Upper lobe of left lung (tissue), 6 donors: ENCODE data around the gene DAPK1. TPM values are rescaled to one million over a fixed set of nuclear protein-coding genes. Genes with fewer than 3 reads are reported as not detected.

Experiments used
- ATAC-seq, 2 donors: fragments of 200-7000 bp; cut with Tn5 transposase; one replicate each; pipeline ENCODE4 v1.9.1; 2022; ENCODE audit warnings: mild to moderate bottlenecking in 2 of 2, moderate library complexity in 2 of 2; ENCODE audit not compliant: low FRiP score in 2 of 2
- DNase-seq, 2 donors: peaks; one replicate each; pipeline ENCODE4 v3.0.0-alpha.2; 2019 to 2020
- H3K27ac ChIP-seq, 4 donors: fragments of 200-600 bp; sonication (generic); one replicate each; pipeline ENCODE4 v1.5.1; 2016 to 2019
- H3K27me3 ChIP-seq, 4 donors: fragments of 200-600 bp; sonication (generic); one replicate each; pipeline ENCODE4 v1.5.1; 2017 to 2019
- H3K36me3 ChIP-seq, 4 donors: fragments of 200-600 bp; sonication (generic); one replicate each; pipeline ENCODE4 v1.5.1; 2016 to 2019
- H3K4me1 ChIP-seq, 4 donors: fragments of 200-600 bp; sonication (generic); one replicate each; pipeline ENCODE4 v1.5.1; 2018 to 2019
- H3K4me3 ChIP-seq, 4 donors: fragments of 200-600 bp; sonication (generic); one replicate each; pipeline ENCODE4 v1.5.1; 2017 to 2019; ENCODE audit warnings: mild to moderate bottlenecking in 2 of 4, moderate library complexity in 1 of 4
- H3K9me3 ChIP-seq, 4 donors: fragments of 200-600 bp; sonication (generic); one replicate each; pipeline ENCODE4 v1.5.1; 2018 to 2019
- CTCF ChIP-seq, 6 experiments: fragments of 450-650 bp in 4 of 6; fragments of 200-600 bp in 2 of 6; sonication (generic) in 2 of 6; IDR thresholded peaks; one replicate each; pipeline ENCODE4 v1.5.1; 2016 to 2019; ENCODE audit warnings: antibody characterized with exemption in 6 of 6
- EP300 ChIP-seq, 4 donors: sonication (generic); formaldehyde crosslinking; IDR thresholded peaks; one replicate each; pipeline ENCODE4 v1.5.1; 2017; ENCODE audit warnings: antibody characterized with exemption in 4 of 4, control low read depth in 2 of 4
- POLR2A ChIP-seq, 4 donors: fragments of 450-650 bp; IDR thresholded peaks; one replicate each; pipeline ENCODE4 v1.5.1; 2016 to 2017; ENCODE audit warnings: antibody characterized with exemption in 4 of 4, mild to moderate bottlenecking in 2 of 4
- POLR2AphosphoS5 ChIP-seq, 2 donors: sonication (generic); formaldehyde crosslinking; IDR thresholded peaks; one replicate each; pipeline ENCODE4 v1.5.1; 2017; ENCODE audit warnings: antibody characterized with exemption in 2 of 2
- WGBS, 2 donors: methylation state at CpG; one replicate each; pipeline ENCODE4 v1.1.5; 2017 to 2018; 5-methylcytosine and 5-hydroxymethylcytosine counted together
- total RNA-seq, 6 donors: library from RNA; depleted of rRNA in 4 of 6; stranded (reverse); fragments of >200 nt in 4 of 6; gene quantifications; one replicate each; pipeline versions ENCODE4 v1.1.0 to v1.2.1, GENCODE V29; 2016 to 2021
- donor health status: DM: no; HTN: no; CAD: no; lungs with moderate emphysema.
- donor health status: DM: no; HTN: yes; CAD: no; lungs with severe emphysema.

Gene DAPK1
- total RNA-seq, 6 donors from 2014 or later = 125 to 334 (median 213) TPM

- H3K4me1 ChIP-seq = peaks cover 10 to 14% (median 12%) of the 10 kb centered on the region in 4 donors
- TF ChIP-seq POLR2A (IDR thresholded peaks at IDR 0.05) (no peak), EP300 (IDR thresholded peaks at IDR 0.05) (no peak), CTCF (IDR thresholded peaks at IDR 0.05) (no peak), POLR2AphosphoS5 (IDR thresholded peaks at IDR 0.05) (no peak)
- ATAC-seq (no peak), DNase-seq (no peak)
- 64 to 71% methylated on average over 4 of the region's 4 CpGs for WGBS, 2 donors
- H3K27me3 ChIP-seq = no peaks in the 10 kb centered on the region
- peak overlapping the region in 3 of 4 donors; percentile 4 to 64 (median 30) for H3K27ac ChIP-seq
- H3K9me3 ChIP-seq = no peaks in the 10 kb centered on the region
- H3K36me3 ChIP-seq = peaks cover 11 to 32% (median 19%) of the 10 kb centered on the region in 4 donors
- H3K4me3 ChIP-seq = no peak overlapping the region
These were observed 187.8 kb downstream of the DAPK1 start for GRCh38 chr9:87685441-87685840.

- DNase-seq (peak in 1 of 2 donors; percentile 49), ATAC-seq (peak; percentile 64 to 82)
- 54 to 59% methylated on average over 12 to 14 of the region's 14 CpGs for WGBS, 2 donors
- Histone ChIP-seq H3K9me3 (no peaks in the 10 kb centered on the region), H3K27me3 (no peaks in the 10 kb centered on the region), H3K4me1 (peaks cover 10 to 14% (median 12%) of the 10 kb centered on the region in 4 donors), H3K4me3 (no peak overlapping the region), H3K27ac (peak overlapping the region in 2 of 4 donors; percentile 27 to 64), H3K36me3 (peaks cover 11 to 32% (median 19%) of the 10 kb centered on the region in 4 donors)
- TF ChIP-seq EP300 (IDR thresholded peaks at IDR 0.05) (no peak), POLR2A (IDR thresholded peaks at IDR 0.05) (peak in 1 of 4 donors; percentile 9), POLR2AphosphoS5 (IDR thresholded peaks at IDR 0.05) (peak in 1 of 2 donors; percentile 6)
These were observed 188.3 kb downstream of the DAPK1 start for GRCh38 chr9:87685871-87686519.

- no peak for ATAC-seq
- 95 to 98% methylated on average over 12 to 14 of the region's 14 CpGs for WGBS, 2 donors
- Histone ChIP-seq H3K4me1 (peaks cover 10 to 14% (median 12%) of the 10 kb centered on the region in 4 donors), H3K36me3 (peaks cover 6 to 27% (median 14%) of the 10 kb centered on the region in 4 donors), H3K4me3 (no peak overlapping the region), H3K27ac (peak overlapping the region in 2 of 4 donors; percentile 27 to 64), H3K9me3 (no peaks in the 10 kb centered on the region), H3K27me3 (no peaks in the 10 kb centered on the region)
- no peak for DNase-seq
- no peak for TF ChIP-seq CTCF (IDR thresholded peaks at IDR 0.05)
- TF ChIP-seq POLR2AphosphoS5 (IDR thresholded peaks at IDR 0.05) = no peak
- no peak for TF ChIP-seq EP300 (IDR thresholded peaks at IDR 0.05)
- no peak for TF ChIP-seq POLR2A (IDR thresholded peaks at IDR 0.05)
These were observed 188.9 kb downstream of the DAPK1 start for GRCh38 chr9:87686520-87687090.

- no peaks in the 10 kb centered on the region for H3K9me3 ChIP-seq
- H3K4me3 ChIP-seq = no peak overlapping the region
- DNase-seq (no peak), ATAC-seq (no peak)
- no peaks in the 10 kb centered on the region for H3K27me3 ChIP-seq
- H3K27ac ChIP-seq = no peak overlapping the region
- H3K36me3 ChIP-seq = peaks cover 0 to 22% (median 9%) of the 10 kb centered on the region in 4 donors
- peaks cover 10 to 14% (median 12%) of the 10 kb centered on the region in 4 donors for H3K4me1 ChIP-seq
- TF ChIP-seq CTCF (IDR thresholded peaks at IDR 0.05) = no peak
- 52 to 77% methylated on average over 4 of the region's 4 CpGs for WGBS, 2 donors
These were observed 189.5 kb downstream of the DAPK1 start for GRCh38 chr9:87687207-87687606.

GRCh38 chr9:87694236-87694755, 196.6 kb downstream of the DAPK1 start:
- H3K27me3 ChIP-seq = no peaks in the 10 kb centered on the region
- H3K9me3 ChIP-seq = no peaks in the 10 kb centered on the region
- DNase-seq = no peak
- peak in 1 of 2 donors; percentile 17 for ATAC-seq
- no peak overlapping the region for H3K4me3 ChIP-seq
- TF ChIP-seq CTCF (IDR thresholded peaks at IDR 0.05) = no peak
- no peak for TF ChIP-seq POLR2A (IDR thresholded peaks at IDR 0.05)
- TF ChIP-seq POLR2AphosphoS5 (IDR thresholded peaks at IDR 0.05) = no peak
- no peak for TF ChIP-seq EP300 (IDR thresholded peaks at IDR 0.05)
- peaks cover 10 to 34% (median 14%) of the 10 kb centered on the region in 4 donors for H3K36me3 ChIP-seq
- 92 to 100% methylated on average over 1 to 3 of the region's 3 CpGs for WGBS, 2 donors
- peaks cover 0 to 6% (median 0%) of the 10 kb centered on the region in 4 donors for H3K4me1 ChIP-seq
- H3K27ac ChIP-seq = no peak overlapping the region
